ENCODE data around the gene HCN1.

Gene HCN1

GRCh38 chr5:45696206-45696836 is at the start of gene HCN1:
Gene HCN1, minus strand, starts transcription at chr5:45696380.
- Histone ChIP-seq H3K27ac (ENCODE audit: low read length) (no peak within 1 kb of the TSS), H3K9ac (ENCODE audit: low read length) (peak within 1 kb of the TSS; percentile 27), H3K9me3 (ENCODE audit: control insufficient read depth, low read depth, low read length) (no peaks in the 10 kb centered on the region), H3K4me3 (ENCODE audit: low read length) (peak within 1 kb of the TSS; percentile 73), H3K36me3 (ENCODE audit: control insufficient read depth, low read depth, low read length) (no peaks in the 10 kb centered on the region), H3K27me3 (ENCODE audit: control insufficient read depth, insufficient read depth, low read length) (peaks cover 35% of the 10 kb centered on the region), H3K4me1 (ENCODE audit: control insufficient read depth, low read depth, low read length) (peaks cover 6% of the 10 kb centered on the region)

GRCh38 chr5:45741110-45741509 is 44.9 kb upstream of the HCN1 start:
- Histone ChIP-seq H3K9ac (ENCODE audit: low read length) (no peak overlapping the region), H3K27me3 (ENCODE audit: control insufficient read depth, insufficient read depth, low read length) (no peaks in the 10 kb centered on the region), H3K9me3 (ENCODE audit: control insufficient read depth, low read depth, low read length) (no peaks in the 10 kb centered on the region), H3K4me1 (ENCODE audit: control insufficient read depth, low read depth, low read length) (peaks cover 10% of the 10 kb centered on the region), H3K36me3 (ENCODE audit: control insufficient read depth, low read depth, low read length) (no peaks in the 10 kb centered on the region), H3K4me3 (ENCODE audit: low read length) (no peak overlapping the region), H3K27ac (ENCODE audit: low read length) (no peak overlapping the region)

DNA sequence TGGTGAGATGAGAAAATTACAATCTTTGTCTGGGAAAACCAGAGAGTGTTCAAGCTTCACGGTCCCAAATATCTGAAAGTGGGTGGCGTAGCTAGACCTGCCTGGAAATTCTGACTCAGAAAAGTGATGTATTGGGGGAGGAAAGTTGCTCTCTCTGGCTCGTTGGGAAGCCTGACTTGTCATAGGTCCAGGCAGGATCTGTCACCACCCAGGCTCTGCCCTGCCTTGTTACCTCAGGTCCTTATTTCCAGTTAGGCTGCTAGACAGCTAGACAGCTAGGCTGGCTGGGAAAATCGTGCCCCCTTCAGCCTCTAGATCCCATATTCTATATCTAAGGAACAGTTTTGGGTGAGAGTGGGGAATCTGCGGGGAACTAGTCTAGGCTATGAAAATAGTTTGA is 41.0 kb upstream of the HCN1 start:
- Histone ChIP-seq H3K27me3 (ENCODE audit: control insufficient read depth, insufficient read depth, low read length) (no peaks in the 10 kb centered on the region), H3K9ac (ENCODE audit: low read length) (no peak overlapping the region), H3K9me3 (ENCODE audit: control insufficient read depth, low read depth, low read length) (no peaks in the 10 kb centered on the region), H3K4me3 (ENCODE audit: low read length) (no peak overlapping the region), H3K27ac (ENCODE audit: low read length) (no peak overlapping the region), H3K36me3 (ENCODE audit: control insufficient read depth, low read depth, low read length) (no peaks in the 10 kb centered on the region), H3K4me1 (ENCODE audit: control insufficient read depth, low read depth, low read length) (peaks cover 10% of the 10 kb centered on the region)

GRCh38 chr5:45725537-45725936 is 29.4 kb upstream of the HCN1 start:
- H3K27me3 ChIP-seq (ENCODE audit: control insufficient read depth, insufficient read depth, low read length) = no peaks in the 10 kb centered on the region

DNA sequence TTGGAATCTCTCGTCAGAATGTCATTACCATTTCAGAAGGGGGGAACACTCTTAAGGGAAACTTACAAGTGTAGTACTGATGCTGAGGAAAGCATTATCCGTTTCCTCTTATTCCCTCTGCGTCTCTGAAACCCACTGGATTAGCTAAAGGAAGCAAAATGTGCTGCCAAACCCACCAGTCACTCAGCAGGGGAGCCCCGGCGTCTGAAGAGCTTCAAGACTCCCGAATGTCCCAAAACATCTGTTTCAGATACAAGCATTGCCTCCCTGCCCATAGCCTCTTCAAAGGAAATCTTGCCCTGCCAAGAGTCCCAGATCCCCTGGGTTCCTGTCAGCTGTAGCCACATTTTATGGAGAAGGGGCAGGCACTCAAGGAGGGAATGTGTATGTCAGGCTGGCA is 1.0 kb upstream of the HCN1 start:
- peaks cover 6% of the 10 kb centered on the region for H3K4me1 ChIP-seq (ENCODE audit: control insufficient read depth, low read depth, low read length)
- no peaks in the 10 kb centered on the region for H3K36me3 ChIP-seq (ENCODE audit: control insufficient read depth, low read depth, low read length)
- H3K4me3 ChIP-seq (ENCODE audit: low read length) = no peak overlapping the region
- H3K27ac ChIP-seq (ENCODE audit: low read length) = no peak overlapping the region
- H3K27me3 ChIP-seq (ENCODE audit: control insufficient read depth, insufficient read depth, low read length) = peaks cover 35% of the 10 kb centered on the region
- no peak overlapping the region for H3K9ac ChIP-seq (ENCODE audit: low read length)
- H3K9me3 ChIP-seq (ENCODE audit: control insufficient read depth, low read depth, low read length) = no peaks in the 10 kb centered on the region

More at GRCh38 chr5:45725537-45725936, 29.4 kb upstream of the HCN1 start:
- peaks cover 5% of the 10 kb centered on the region for H3K4me1 ChIP-seq (ENCODE audit: control insufficient read depth, low read depth, low read length)
- no peaks in the 10 kb centered on the region for H3K9me3 ChIP-seq (ENCODE audit: control insufficient read depth, low read depth, low read length)
- no peak overlapping the region for H3K27ac ChIP-seq (ENCODE audit: low read length)
- H3K4me3 ChIP-seq (ENCODE audit: low read length) = no peak overlapping the region
- H3K9ac ChIP-seq (ENCODE audit: low read length) = no peak overlapping the region
- H3K36me3 ChIP-seq (ENCODE audit: control insufficient read depth, low read depth, low read length) = no peaks in the 10 kb centered on the region

DNA sequence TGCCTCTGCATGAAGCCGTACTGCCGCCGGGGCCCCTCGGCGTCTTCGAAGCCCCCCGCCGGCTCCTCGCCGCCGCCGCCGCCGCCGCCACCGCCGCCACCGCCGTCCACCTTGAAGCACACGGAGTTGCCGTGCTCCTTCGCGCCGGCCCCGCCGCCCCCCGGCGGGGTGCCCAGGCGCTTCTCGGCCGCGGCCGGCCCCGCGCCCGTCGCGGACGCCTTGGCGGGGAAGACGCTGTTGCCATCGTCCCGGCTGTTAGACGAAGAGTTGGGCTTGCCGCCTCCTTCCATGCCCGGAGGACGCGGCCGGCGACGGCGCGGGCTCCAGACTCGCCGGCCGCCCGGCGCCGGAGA is 400 bp downstream of the HCN1 start:
- no peak overlapping the region for H3K27ac ChIP-seq (ENCODE audit: low read length)
- H3K36me3 ChIP-seq (ENCODE audit: control insufficient read depth, low read depth, low read length) = no peaks in the 10 kb centered on the region
- peaks cover 35% of the 10 kb centered on the region for H3K27me3 ChIP-seq (ENCODE audit: control insufficient read depth, insufficient read depth, low read length)
- peak overlapping the region; percentile 73 for H3K4me3 ChIP-seq (ENCODE audit: low read length)
- no peak overlapping the region for H3K9ac ChIP-seq (ENCODE audit: low read length)
- H3K9me3 ChIP-seq (ENCODE audit: control insufficient read depth, low read depth, low read length) = no peaks in the 10 kb centered on the region
- peaks cover 6% of the 10 kb centered on the region for H3K4me1 ChIP-seq (ENCODE audit: control insufficient read depth, low read depth, low read length)

DNA sequence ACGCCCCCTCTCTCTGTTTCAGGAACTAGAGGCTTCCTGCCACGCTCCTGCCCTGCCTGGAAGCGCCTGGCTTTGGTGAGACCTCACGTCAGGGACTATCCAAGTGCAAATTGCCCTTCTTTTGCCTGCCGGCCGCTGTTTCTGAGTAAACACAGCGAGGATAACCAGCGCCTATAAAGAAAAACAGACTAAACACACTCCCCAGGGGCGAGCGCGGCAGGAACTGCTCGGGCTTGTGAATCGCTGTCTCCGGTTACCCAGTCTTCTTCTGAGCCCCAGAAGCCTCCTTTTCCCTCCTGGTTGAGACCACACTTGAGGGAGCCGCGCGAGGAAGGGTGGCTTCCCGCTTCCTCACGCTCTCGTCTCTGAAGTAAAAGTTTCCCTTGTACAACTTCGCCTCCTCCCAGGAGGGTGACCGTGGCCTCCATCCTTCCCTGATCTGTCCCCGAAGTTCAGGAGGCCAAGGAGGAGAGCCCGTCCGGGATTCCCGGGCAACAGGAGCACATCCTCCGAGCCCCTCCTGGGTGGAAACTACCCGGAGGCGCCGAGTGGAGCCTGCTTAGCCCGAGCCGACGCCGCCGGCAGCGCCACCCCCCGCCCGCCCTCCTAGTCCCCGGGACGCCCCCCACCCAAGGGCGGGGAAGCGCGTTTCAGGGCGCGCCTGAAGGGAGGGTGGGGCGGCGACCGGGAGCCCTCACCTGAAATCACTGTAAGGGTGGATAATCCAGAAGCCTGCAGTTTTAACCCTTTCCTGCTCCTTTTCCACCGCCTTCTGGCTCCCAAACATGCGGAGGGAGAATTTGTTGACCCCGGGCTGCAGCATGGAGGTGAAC is 993 bp downstream of the HCN1 start:
- H3K9ac ChIP-seq (ENCODE audit: low read length) = peak overlapping the region; percentile 27
- no peak overlapping the region for H3K27ac ChIP-seq (ENCODE audit: low read length)
- no peaks in the 10 kb centered on the region for H3K36me3 ChIP-seq (ENCODE audit: control insufficient read depth, low read depth, low read length)
- H3K4me1 ChIP-seq (ENCODE audit: control insufficient read depth, low read depth, low read length) = peaks cover 6% of the 10 kb centered on the region
- peak overlapping the region; percentile 73 for H3K4me3 ChIP-seq (ENCODE audit: low read length)
- H3K9me3 ChIP-seq (ENCODE audit: control insufficient read depth, low read depth, low read length) = no peaks in the 10 kb centered on the region
- peaks cover 35% of the 10 kb centered on the region for H3K27me3 ChIP-seq (ENCODE audit: control insufficient read depth, insufficient read depth, low read length)

GRCh38 chr5:45694255-45694814 is 1.8 kb downstream of the HCN1 start:
- Histone ChIP-seq H3K36me3 (ENCODE audit: control insufficient read depth, low read depth, low read length) (no peaks in the 10 kb centered on the region), H3K27me3 (ENCODE audit: control insufficient read depth, insufficient read depth, low read length) (peaks cover 35% of the 10 kb centered on the region), H3K9ac (ENCODE audit: low read length) (no peak overlapping the region), H3K27ac (ENCODE audit: low read length) (no peak overlapping the region), H3K4me3 (ENCODE audit: low read length) (peak overlapping the region; percentile 73), H3K9me3 (ENCODE audit: control insufficient read depth, low read depth, low read length) (no peaks in the 10 kb centered on the region), H3K4me1 (ENCODE audit: control insufficient read depth, low read depth, low read length) (peaks cover 6% of the 10 kb centered on the region)

GRCh38 chr5:45692481-45692880 is 3.7 kb downstream of the HCN1 start:
- Histone ChIP-seq H3K27me3 (ENCODE audit: control insufficient read depth, insufficient read depth, low read length) (peaks cover 32% of the 10 kb centered on the region), H3K9me3 (ENCODE audit: control insufficient read depth, low read depth, low read length) (no peaks in the 10 kb centered on the region), H3K36me3 (ENCODE audit: control insufficient read depth, low read depth, low read length) (no peaks in the 10 kb centered on the region), H3K4me1 (ENCODE audit: control insufficient read depth, low read depth, low read length) (peaks cover 6% of the 10 kb centered on the region), H3K27ac (ENCODE audit: low read length) (no peak overlapping the region), H3K4me3 (ENCODE audit: low read length) (no peak overlapping the region), H3K9ac (ENCODE audit: low read length) (no peak overlapping the region)

DNA sequence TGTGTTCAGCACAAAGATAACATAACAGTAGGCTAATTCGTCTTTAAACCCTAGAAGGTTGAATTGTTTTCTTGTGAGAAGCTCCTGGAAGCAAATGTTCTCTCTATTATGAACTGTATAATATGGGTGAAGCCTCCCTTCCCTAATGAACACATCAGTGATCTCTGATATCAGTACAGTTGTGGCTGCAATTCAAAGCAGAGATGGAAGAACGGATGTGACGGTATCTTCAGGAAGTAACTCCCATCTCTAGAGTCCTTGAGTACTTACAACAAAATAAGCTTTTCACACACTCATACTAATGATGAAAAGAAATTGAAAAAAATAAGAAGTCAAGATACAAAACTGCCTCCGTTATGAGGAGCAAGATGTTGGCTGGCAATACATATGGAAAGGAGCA is 4.5 kb downstream of the HCN1 start:
- no peaks in the 10 kb centered on the region for H3K36me3 ChIP-seq (ENCODE audit: control insufficient read depth, low read depth, low read length)
- no peak overlapping the region for H3K4me3 ChIP-seq (ENCODE audit: low read length)
- H3K9me3 ChIP-seq (ENCODE audit: control insufficient read depth, low read depth, low read length) = no peaks in the 10 kb centered on the region
- H3K9ac ChIP-seq (ENCODE audit: low read length) = no peak overlapping the region
- H3K27ac ChIP-seq (ENCODE audit: low read length) = no peak overlapping the region
- H3K4me1 ChIP-seq (ENCODE audit: control insufficient read depth, low read depth, low read length) = peaks cover 6% of the 10 kb centered on the region
- H3K27me3 ChIP-seq (ENCODE audit: control insufficient read depth, insufficient read depth, low read length) = peaks cover 24% of the 10 kb centered on the region

- H3K4me3 ChIP-seq (ENCODE audit: low read length) = no peak overlapping the region
- no peak overlapping the region for H3K27ac ChIP-seq (ENCODE audit: low read length)
- no peaks in the 10 kb centered on the region for H3K9me3 ChIP-seq (ENCODE audit: control insufficient read depth, low read depth, low read length)
- no peaks in the 10 kb centered on the region for H3K27me3 ChIP-seq (ENCODE audit: control insufficient read depth, insufficient read depth, low read length)
- H3K36me3 ChIP-seq (ENCODE audit: control insufficient read depth, low read depth, low read length) = no peaks in the 10 kb centered on the region
- no peak overlapping the region for H3K9ac ChIP-seq (ENCODE audit: low read length)
- no peaks in the 10 kb centered on the region for H3K4me1 ChIP-seq (ENCODE audit: control insufficient read depth, low read depth, low read length)
Observed at GRCh38 chr5:45687701-45688100, 8.5 kb downstream of the HCN1 start.

Data from iPS-18a (cell line).